Measurements from ENCODE around the gene KCNK4.

KCNK4 gene

DNA sequence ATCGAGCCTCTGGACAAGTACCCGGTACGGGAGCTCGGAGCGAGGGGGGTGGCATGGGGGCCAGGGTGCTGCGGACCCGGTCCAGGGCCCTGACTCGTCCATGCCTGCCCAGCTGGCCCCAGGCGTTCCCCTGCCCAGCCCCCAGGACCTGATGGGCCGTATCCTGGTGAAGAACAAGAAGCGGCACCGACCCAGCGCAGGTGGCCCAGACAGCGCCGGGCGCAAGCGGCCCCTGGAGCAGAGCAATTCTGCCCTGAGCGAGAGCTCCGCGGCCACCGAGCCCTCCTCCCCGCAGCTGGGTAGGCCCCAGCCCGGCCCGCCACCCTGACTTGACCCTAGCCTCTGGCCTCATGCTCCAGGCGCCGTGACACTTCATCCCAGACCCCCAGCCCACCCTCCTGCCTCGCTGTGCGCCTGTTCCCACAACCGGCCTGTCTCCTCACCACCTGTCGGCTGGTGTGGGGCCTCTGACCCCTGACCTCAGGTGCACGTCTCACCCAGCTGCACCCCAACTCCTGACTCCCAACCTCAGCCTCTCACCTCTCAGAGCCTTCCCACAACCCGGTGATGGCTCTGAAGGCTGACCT lies 32.1 kb upstream of the KCNK4 start:
- Histone ChIP-seq H3K4me1 (ENCODE audit: insufficient read depth, low read length) (no peaks in the 10 kb centered on the region), H2AFZ (ENCODE audit: low read depth, low read length) (no peak overlapping the region), H3K4me3 (ENCODE audit: low read length) (no peak overlapping the region), H3K36me3 (ENCODE audit: insufficient read depth, low read length) (peaks cover 56% of the 10 kb centered on the region), H3K27me3 (ENCODE audit: insufficient read depth, low read length) (no peaks in the 10 kb centered on the region), H3K9me3 (ENCODE audit: low read length) (no peaks in the 10 kb centered on the region)

DNA sequence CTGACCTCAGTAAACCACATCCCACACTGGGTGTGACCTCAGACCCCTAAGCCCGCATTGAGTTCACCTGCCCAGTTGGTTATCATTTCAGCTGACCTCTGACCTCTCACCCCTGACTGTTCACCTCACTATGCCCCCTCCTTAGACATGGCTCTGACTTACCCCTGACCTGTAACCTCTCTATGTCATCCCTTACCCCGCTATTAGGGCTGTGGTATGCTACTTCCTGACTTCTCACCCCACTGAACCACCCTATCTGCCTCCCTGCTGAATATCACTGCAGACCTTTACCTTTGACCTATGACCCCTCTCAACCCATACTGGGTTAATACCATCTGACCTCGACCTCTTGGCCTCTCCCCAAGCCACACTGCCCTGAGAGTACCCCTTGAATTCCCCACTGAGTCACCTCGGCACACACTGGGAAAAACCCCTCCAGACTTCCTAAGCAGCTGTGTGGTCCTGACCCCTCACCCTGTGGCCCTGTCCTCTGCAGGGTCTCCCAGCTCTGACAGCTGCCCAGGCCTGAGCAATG lies 31.5 kb upstream of the KCNK4 start:
- H3K36me3 ChIP-seq (ENCODE audit: insufficient read depth, low read length) = peaks cover 56% of the 10 kb centered on the region
- no peaks in the 10 kb centered on the region for H3K4me1 ChIP-seq (ENCODE audit: insufficient read depth, low read length)
- H3K9me3 ChIP-seq (ENCODE audit: low read length) = no peaks in the 10 kb centered on the region
- H3K4me3 ChIP-seq (ENCODE audit: low read length) = no peak overlapping the region
- H2AFZ ChIP-seq (ENCODE audit: low read depth, low read length) = no peak overlapping the region
- H3K27me3 ChIP-seq (ENCODE audit: insufficient read depth, low read length) = no peaks in the 10 kb centered on the region

DNA sequence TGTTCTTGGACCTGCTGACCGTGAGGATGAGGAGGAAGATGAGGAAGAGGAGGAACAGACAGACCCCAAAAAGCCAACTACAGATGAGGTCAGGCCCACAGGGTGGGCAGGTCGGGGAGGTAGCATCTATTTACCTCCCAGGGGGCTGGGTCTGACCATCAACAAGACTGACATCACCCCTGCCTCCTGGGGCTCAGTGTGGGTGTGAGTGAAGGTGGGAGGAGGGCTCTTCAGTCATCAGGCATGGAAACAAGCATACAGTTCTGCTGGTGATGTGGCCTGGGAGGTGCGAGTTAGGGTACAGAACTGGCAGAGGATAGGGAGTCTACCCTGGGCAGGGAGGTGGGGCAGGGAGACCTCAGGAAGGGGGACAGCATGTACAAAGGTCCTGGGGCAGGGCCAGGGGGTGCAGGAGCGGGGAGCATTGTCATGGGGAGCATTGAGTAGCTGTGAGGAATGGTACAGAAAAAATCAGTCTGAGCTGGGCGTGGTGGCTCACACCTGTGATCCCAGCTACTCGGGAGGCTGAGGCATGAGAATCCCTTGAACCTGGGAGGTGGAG lies 30.9 kb upstream of the KCNK4 start:
- Histone ChIP-seq H3K36me3 (ENCODE audit: insufficient read depth, low read length) (peaks cover 56% of the 10 kb centered on the region), H3K27me3 (ENCODE audit: insufficient read depth, low read length) (no peaks in the 10 kb centered on the region), H2AFZ (ENCODE audit: low read depth, low read length) (no peak overlapping the region), H3K4me3 (ENCODE audit: low read length) (no peak overlapping the region), H3K9me3 (ENCODE audit: low read length) (no peaks in the 10 kb centered on the region), H3K4me1 (ENCODE audit: insufficient read depth, low read length) (no peaks in the 10 kb centered on the region)

DNA sequence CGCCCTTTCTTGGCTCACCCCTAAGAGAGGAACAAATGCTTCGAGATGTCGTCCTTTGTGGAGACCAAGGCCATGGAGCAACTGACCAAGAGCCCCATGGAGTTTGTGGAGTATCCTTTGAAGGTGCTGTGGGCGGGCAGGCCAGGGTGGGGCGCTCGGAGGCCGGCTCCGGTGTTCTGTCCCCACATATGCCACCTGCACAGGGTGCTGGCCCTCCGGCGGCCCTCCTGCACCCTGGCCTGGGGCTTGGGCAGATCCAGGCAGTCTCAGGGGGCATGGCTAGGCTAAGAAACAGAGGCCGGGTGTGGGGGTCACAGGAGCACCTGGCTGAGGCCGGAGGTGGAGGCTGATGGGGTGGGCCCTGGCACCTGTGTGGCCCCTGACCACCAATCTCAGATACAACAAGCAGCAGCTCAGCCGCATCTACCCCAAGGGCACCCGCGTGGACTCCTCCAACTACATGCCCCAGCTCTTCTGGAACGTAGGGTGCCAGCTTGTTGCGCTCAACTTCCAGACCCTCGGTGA lies 29.5 kb upstream of the KCNK4 start:
- no peak overlapping the region for H3K4me3 ChIP-seq (ENCODE audit: low read length)
- H2AFZ ChIP-seq (ENCODE audit: low read depth, low read length) = no peak overlapping the region
- H3K9me3 ChIP-seq (ENCODE audit: low read length) = no peaks in the 10 kb centered on the region
- H3K36me3 ChIP-seq (ENCODE audit: insufficient read depth, low read length) = peaks cover 52% of the 10 kb centered on the region
- no peaks in the 10 kb centered on the region for H3K4me1 ChIP-seq (ENCODE audit: insufficient read depth, low read length)
- no peaks in the 10 kb centered on the region for H3K27me3 ChIP-seq (ENCODE audit: insufficient read depth, low read length)

DNA sequence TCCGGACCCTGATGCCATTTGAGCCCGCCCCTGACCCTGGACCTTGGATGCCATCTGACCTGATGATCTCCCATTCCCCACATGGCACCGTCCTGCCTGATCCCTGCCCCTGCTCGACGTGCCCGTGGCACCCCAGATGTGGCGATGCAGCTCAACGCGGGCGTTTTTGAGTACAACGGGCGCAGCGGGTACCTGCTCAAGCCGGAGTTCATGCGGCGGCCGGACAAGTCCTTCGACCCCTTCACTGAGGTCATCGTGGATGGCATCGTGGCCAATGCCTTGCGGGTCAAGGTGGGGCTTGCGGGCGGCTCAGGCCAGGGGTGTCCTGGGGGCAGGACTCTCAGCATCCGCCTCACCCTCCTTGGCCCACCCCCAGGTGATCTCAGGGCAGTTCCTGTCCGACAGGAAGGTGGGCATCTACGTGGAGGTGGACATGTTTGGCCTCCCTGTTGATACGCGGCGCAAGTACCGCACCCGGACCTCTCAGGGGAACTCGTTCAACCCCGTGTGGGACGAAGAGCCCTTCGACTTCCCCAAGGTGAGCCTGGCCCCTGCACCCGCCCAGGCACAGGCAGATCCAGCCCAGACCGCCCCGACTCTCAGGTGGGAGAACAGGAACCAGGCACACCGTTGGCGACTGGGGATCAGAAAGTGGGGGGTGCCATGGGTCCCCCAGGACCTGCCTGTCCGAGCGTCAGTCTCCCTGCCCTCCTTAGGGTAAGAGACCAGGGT lies 28.7 kb upstream of the KCNK4 start:
- Histone ChIP-seq H2AFZ (ENCODE audit: low read depth, low read length) (no peak overlapping the region), H3K27me3 (ENCODE audit: insufficient read depth, low read length) (no peaks in the 10 kb centered on the region), H3K4me3 (ENCODE audit: low read length) (no peak overlapping the region), H3K9me3 (ENCODE audit: low read length) (no peaks in the 10 kb centered on the region), H3K36me3 (ENCODE audit: insufficient read depth, low read length) (peaks cover 51% of the 10 kb centered on the region), H3K4me1 (ENCODE audit: insufficient read depth, low read length) (no peaks in the 10 kb centered on the region)

DNA sequence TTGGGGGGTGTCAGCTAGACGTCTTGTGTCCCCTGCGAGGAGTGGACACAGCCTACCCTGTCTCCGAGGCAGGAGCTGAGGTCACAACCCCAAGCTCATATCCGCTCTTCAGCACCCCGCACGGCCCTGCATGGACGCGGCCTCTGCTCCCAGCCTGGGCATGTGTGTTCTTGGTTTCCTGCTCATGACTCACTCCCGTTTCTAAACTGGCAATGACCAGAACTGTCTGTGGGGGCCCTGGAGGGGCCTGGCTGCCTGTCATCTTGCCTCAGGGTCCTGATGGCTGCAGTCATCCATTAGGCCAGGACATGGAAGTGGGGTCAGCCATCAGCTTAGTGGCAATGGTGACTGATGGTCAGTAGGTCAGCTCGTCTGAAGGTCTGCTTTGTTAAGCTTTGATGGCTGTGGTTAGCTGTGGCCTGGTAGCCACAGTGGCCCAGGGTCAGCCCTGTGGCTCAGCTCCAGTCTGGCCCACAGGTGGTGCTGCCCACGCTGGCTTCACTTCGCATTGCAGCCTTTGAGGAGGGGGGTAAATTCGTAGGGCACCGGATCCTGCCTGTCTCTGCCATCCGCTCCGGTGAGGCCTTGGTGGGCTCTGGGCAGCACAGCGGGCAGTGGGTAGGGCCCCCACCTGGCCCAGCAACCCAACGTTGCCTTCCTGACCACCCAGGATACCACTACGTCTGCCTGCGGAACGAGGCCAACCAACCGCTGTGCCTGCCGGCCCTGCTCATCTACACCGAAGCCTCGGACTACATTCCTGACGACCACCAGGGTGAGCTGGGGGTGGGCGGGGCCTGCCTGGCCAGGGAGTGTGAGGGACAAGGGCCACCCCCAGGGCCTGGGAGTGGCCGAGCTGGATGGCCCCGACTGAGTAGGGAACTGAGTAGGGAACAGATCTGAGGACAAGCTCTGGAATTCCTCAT lies 27.8 kb upstream of the KCNK4 start:
- H2AFZ ChIP-seq (ENCODE audit: low read depth, low read length) = no peak overlapping the region
- peaks cover 48% of the 10 kb centered on the region for H3K36me3 ChIP-seq (ENCODE audit: insufficient read depth, low read length)
- H3K27me3 ChIP-seq (ENCODE audit: insufficient read depth, low read length) = no peaks in the 10 kb centered on the region
- H3K9me3 ChIP-seq (ENCODE audit: low read length) = no peaks in the 10 kb centered on the region
- peaks cover under 1% of the 10 kb centered on the region for H3K4me1 ChIP-seq (ENCODE audit: insufficient read depth, low read length)
- no peak overlapping the region for H3K4me3 ChIP-seq (ENCODE audit: low read length)

DNA sequence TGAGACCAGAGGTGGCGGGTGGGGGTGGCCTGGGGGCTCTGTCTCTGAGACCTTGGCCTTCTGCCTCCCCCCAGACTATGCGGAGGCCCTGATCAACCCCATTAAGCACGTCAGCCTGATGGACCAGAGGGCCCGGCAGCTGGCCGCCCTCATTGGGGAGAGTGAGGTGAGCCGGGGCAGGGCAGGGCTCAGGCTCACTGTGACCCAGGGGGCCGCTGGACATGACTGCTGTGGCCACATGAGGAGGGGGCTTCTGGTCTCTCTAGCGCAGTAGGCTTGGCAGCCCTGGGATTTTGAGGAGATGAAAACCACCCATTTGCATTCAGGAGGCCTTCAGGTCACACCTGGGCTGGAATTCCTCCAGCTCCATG lies 27.2 kb upstream of the KCNK4 start:
- Histone ChIP-seq H3K36me3 (ENCODE audit: insufficient read depth, low read length) (peaks cover 43% of the 10 kb centered on the region), H3K27me3 (ENCODE audit: insufficient read depth, low read length) (no peaks in the 10 kb centered on the region), H3K4me1 (ENCODE audit: insufficient read depth, low read length) (peaks cover 7% of the 10 kb centered on the region), H2AFZ (ENCODE audit: low read depth, low read length) (no peak overlapping the region), H3K9me3 (ENCODE audit: low read length) (no peaks in the 10 kb centered on the region), H3K4me3 (ENCODE audit: low read length) (no peak overlapping the region)

DNA sequence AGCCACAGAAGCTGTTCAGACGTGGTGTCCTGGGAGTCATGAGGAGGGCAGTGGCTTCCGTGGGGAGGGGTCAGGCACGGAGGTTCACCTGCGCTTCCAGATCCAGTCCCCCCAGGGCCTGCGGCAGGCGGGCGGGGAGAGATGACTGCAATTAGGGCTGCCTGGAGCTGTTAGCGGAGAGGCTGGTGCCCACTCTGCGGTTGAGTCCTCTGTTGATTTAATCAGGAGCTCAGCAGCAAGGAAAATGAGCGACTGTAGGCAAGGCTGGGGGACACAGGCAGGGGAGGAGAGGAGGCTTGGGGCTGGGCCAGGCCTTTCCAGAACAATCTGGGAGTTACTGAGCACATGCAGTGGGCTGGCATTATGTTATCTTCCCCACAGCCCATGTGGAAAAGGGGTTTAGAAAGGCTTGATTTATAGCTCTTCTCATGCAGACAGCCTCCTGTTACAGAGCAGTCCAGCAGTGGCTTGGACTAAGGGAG lies 26.7 kb upstream of the KCNK4 start:
- Histone ChIP-seq H3K4me1 (ENCODE audit: insufficient read depth, low read length) (peaks cover 9% of the 10 kb centered on the region), H2AFZ (ENCODE audit: low read depth, low read length) (no peak overlapping the region), H3K4me3 (ENCODE audit: low read length) (no peak overlapping the region), H3K27me3 (ENCODE audit: insufficient read depth, low read length) (no peaks in the 10 kb centered on the region), H3K9me3 (ENCODE audit: low read length) (no peaks in the 10 kb centered on the region), H3K36me3 (ENCODE audit: insufficient read depth, low read length) (peaks cover 40% of the 10 kb centered on the region)

DNA sequence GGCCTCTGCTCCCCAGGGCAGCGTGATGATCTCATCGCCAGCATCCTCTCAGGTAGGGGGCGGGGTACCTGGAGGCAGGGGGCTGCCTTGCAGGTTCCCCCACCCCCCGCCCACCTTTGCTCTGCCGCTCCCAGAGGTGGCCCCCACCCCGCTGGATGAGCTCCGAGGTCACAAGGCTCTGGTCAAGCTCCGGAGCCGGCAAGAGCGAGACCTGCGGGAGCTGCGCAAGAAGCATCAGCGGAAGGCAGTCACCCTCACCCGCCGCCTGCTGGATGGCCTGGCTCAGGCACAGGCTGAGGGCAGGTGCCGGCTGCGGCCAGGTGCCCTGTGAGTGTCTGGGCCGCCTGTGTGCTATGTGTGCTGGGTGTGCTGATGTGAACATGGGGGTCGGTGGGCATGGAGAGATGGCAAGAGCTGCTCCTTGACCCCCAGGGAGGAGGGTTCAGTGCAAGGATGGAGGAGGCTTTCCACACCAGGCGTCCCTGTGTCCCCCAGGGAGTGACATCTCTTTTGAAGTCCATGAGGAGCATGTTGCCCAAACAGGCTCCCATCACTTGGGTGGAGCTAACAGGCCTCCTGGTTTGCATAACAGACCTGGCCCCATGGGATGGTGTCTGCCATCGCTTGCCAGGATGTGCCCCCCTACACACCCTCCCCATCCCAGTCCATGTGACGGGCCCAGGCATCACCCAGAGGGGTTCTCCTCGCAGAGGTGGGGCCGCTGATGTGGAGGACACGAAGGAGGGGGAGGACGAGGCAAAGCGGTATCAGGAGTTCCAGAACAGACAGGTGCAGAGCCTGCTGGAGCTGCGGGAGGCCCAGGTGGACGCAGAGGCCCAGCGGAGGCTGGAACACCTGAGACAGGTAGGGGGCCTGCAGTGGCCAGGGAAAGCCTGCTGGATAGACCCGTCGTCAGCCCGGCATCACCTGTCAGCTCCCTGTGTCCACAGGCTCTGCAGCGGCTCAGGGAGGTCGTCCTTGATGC lies 25.6 kb upstream of the KCNK4 start:
- Histone ChIP-seq H2AFZ (ENCODE audit: low read depth, low read length) (no peak overlapping the region), H3K9me3 (ENCODE audit: low read length) (no peaks in the 10 kb centered on the region), H3K27me3 (ENCODE audit: insufficient read depth, low read length) (no peaks in the 10 kb centered on the region), H3K36me3 (ENCODE audit: insufficient read depth, low read length) (peaks cover 31% of the 10 kb centered on the region), H3K4me1 (ENCODE audit: insufficient read depth, low read length) (peaks cover 11% of the 10 kb centered on the region), H3K4me3 (ENCODE audit: low read length) (no peak overlapping the region)

DNA sequence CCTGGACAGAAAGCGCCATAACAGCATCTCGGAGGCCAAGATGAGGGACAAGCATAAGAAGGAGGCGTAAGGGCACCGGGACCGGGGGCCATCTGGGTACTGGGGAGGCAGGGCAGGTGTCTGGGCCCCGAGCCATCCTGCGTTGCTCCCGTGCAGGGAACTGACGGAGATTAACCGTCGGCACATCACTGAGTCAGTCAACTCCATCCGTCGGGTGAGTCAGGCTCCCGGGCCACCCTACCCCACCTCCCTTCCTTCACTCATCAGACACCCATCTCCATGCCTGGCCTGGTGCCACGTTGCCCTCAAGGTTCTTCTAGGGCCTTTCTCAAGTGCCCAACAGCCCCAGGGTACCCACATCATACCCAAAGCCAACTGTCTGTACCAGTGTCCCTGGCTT lies 24.8 kb upstream of the KCNK4 start:
- Histone ChIP-seq H3K4me3 (ENCODE audit: low read length) (no peak overlapping the region), H2AFZ (ENCODE audit: low read depth, low read length) (no peak overlapping the region), H3K9me3 (ENCODE audit: low read length) (no peaks in the 10 kb centered on the region), H3K4me1 (ENCODE audit: insufficient read depth, low read length) (peaks cover 13% of the 10 kb centered on the region), H3K27me3 (ENCODE audit: insufficient read depth, low read length) (no peaks in the 10 kb centered on the region), H3K36me3 (ENCODE audit: insufficient read depth, low read length) (peaks cover 27% of the 10 kb centered on the region)

DNA sequence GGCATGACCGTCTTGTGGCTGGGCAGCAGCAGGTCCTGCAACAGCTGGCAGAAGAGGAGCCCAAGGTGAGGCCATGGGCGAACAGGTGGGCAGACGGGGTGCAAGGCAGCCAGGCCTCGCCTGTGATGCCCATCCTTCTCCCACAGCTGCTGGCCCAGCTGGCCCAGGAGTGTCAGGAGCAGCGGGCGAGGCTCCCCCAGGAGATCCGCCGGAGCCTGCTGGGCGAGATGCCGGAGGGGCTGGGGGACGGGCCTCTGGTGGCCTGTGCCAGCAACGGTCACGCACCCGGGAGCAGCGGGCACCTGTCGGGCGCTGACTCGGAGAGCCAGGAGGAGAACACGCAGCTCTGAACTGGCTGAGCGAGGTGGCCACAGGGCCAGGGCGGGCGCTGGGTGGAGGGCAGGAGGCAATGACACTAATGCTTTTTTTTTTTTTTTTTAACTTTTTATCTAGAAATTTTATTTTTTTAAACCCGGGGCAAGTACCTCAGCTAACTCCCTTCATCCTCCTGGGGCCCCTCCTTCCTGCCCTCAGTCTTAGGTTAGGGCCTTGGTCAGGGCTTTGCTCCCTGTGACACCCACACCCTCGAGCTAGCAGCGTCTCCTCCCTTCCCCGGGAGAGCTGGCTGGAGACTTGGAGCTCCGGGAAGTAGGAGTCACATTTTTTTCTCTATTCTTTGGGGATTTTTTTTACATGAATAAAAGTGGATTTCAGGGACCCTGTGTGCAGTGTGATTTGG lies 23.7 kb upstream of the KCNK4 start:
- H3K4me1 ChIP-seq (ENCODE audit: insufficient read depth, low read length) = peaks cover 22% of the 10 kb centered on the region
- no peaks in the 10 kb centered on the region for H3K9me3 ChIP-seq (ENCODE audit: low read length)
- no peak overlapping the region for H3K4me3 ChIP-seq (ENCODE audit: low read length)
- H3K27me3 ChIP-seq (ENCODE audit: insufficient read depth, low read length) = no peaks in the 10 kb centered on the region
- H2AFZ ChIP-seq (ENCODE audit: low read depth, low read length) = no peak overlapping the region
- peaks cover 17% of the 10 kb centered on the region for H3K36me3 ChIP-seq (ENCODE audit: insufficient read depth, low read length)

All from neuron (in vitro differentiated cells).